Tibial nerve (tissue), 4 donors: Measurements from ENCODE around the gene LARP4B. TPM values are rescaled to one million over a fixed set of nuclear protein-coding genes. Genes with fewer than 3 reads are reported as not detected.

Experiments
- DNase-seq, 2 donors: peaks; one replicate each; pipeline ENCODE4 v3.0.0-alpha.2; 2019; ENCODE audit warnings: low spot score in 2 of 2
- H3K27ac ChIP-seq, 4 donors: fragments of 200-600 bp; sonication (generic) in 3 of 4; one replicate each; pipeline ENCODE4 v1.5.1; 2017 to 2019; ENCODE audit warnings: mild to moderate bottlenecking in 1 of 4
- H3K27me3 ChIP-seq, 2 donors: fragments of 200-600 bp; sonication (generic) in 1 of 2; one replicate each; pipeline versions ENCODE4 v1.5.1 to v1.6.0; 2017 to 2019
- H3K36me3 ChIP-seq, 3 donors: fragments of 200-600 bp; sonication (generic); one replicate each; pipeline ENCODE4 v1.5.1; 2018 to 2019
- H3K4me1 ChIP-seq, 4 donors: fragments of 200-600 bp; sonication (generic) in 3 of 4; one replicate each; pipeline ENCODE4 v1.5.1; 2017 to 2019
- H3K4me3 ChIP-seq, 4 donors: fragments of 200-600 bp; sonication (generic) in 3 of 4; one replicate each; pipeline ENCODE4 v1.5.1; 2017 to 2019; ENCODE audit warnings: mild to moderate bottlenecking in 1 of 4, moderate library complexity in 1 of 4
- H3K9me3 ChIP-seq, 4 donors: fragments of 200-600 bp; sonication (generic) in 3 of 4; one replicate each; pipeline ENCODE4 v1.5.1; 2017 to 2019
- CTCF ChIP-seq, 5 experiments: fragments of 200-600 bp in 3 of 5; fragments of 450-650 bp in 2 of 5; sonication (generic) in 3 of 5; IDR thresholded peaks; one replicate each; pipeline ENCODE4 v1.5.1; 2016 to 2019; ENCODE audit warnings: antibody characterized with exemption in 5 of 5, mild to moderate bottlenecking in 3 of 5, moderate library complexity in 2 of 5
- EP300 ChIP-seq, 2 donors: sonication (generic); formaldehyde crosslinking; IDR thresholded peaks; one replicate each; pipeline ENCODE4 v1.6.1; 2017; ENCODE audit warnings: antibody characterized with exemption in 2 of 2, mild to moderate bottlenecking in 1 of 2
- POLR2A ChIP-seq, 2 donors: fragments of 450-650 bp; IDR thresholded peaks; one replicate each; pipeline ENCODE4 v1.6.1; 2017; ENCODE audit warnings: antibody characterized with exemption in 2 of 2, mild to moderate bottlenecking in 2 of 2, moderate library complexity in 2 of 2
- WGBS, 2 donors: methylation state at CpG; one replicate each; pipeline ENCODE4 v1.1.5; 2018; 5-methylcytosine and 5-hydroxymethylcytosine counted together
- total RNA-seq, 4 donors: library from RNA; depleted of rRNA; stranded (reverse); fragments of >200 nt; gene quantifications; one replicate each; pipeline ENCODE4 v1.1.0, GENCODE V29; 2016

Gene LARP4B
- total RNA-seq, 4 donors from 2014 or later: 50.2 to 64.7 (median 58.6) TPM

GRCh38 chr10:818526-819220, 112.8 kb downstream of the LARP4B start:
- H3K27ac ChIP-seq: peak overlapping the region in 2 of 4 donors; percentile 2 to 9
- no peaks in the 10 kb centered on the region for H3K9me3 ChIP-seq
- WGBS, 2 donors: 83 to 90% methylated on average over 9 of the region's 9 CpGs
- no peaks in the 10 kb centered on the region for H3K27me3 ChIP-seq
- DNase-seq: no peak
- H3K36me3 ChIP-seq: peaks cover 0 to 97% (median 9%) of the 10 kb centered on the region in 3 donors
- peaks cover 0 to 27% (median 0%) of the 10 kb centered on the region in 4 donors for H3K4me1 ChIP-seq
- H3K4me3 ChIP-seq: no peak overlapping the region
- no peak for TF ChIP-seq EP300 (IDR thresholded peaks at IDR 0.05)
- no peak for TF ChIP-seq CTCF (IDR thresholded peaks at IDR 0.05)
- no peak for TF ChIP-seq POLR2A (IDR thresholded peaks at IDR 0.05)

- WGBS, 2 donors: 80 to 84% methylated on average over 2 of the region's 2 CpGs
- no peak overlapping the region for H3K4me3 ChIP-seq
- H3K36me3 ChIP-seq: peaks cover 0 to 96% (median 10%) of the 10 kb centered on the region in 3 donors
- TF ChIP-seq EP300 (IDR thresholded peaks at IDR 0.05): no peak
- H3K27me3 ChIP-seq: no peaks in the 10 kb centered on the region
- H3K4me1 ChIP-seq: peaks cover 0 to 27% (median 0%) of the 10 kb centered on the region in 4 donors
- no peak for DNase-seq
- H3K9me3 ChIP-seq: no peaks in the 10 kb centered on the region
- H3K27ac ChIP-seq: no peak overlapping the region
Observed at GRCh38 chr10:818010-818409, 113.5 kb downstream of the LARP4B start.

GRCh38 chr10:817371-817770, 114.1 kb downstream of the LARP4B start:
- Histone ChIP-seq H3K36me3 (peaks cover 0 to 96% (median 16%) of the 10 kb centered on the region in 3 donors), H3K9me3 (no peaks in the 10 kb centered on the region), H3K4me3 (no peak overlapping the region), H3K4me1 (peaks cover 0 to 27% (median 0%) of the 10 kb centered on the region in 4 donors), H3K27me3 (no peaks in the 10 kb centered on the region), H3K27ac (no peak overlapping the region)
- 57 to 61% methylated on average over 6 of the region's 6 CpGs for WGBS, 2 donors
- TF ChIP-seq CTCF (IDR thresholded peaks at IDR 0.05) (no peak), POLR2A (IDR thresholded peaks at IDR 0.05) (no peak), EP300 (IDR thresholded peaks at IDR 0.05) (no peak)
- no peak for DNase-seq

- no peak overlapping the region for H3K27ac ChIP-seq
- no peak for DNase-seq
- no peaks in the 10 kb centered on the region for H3K27me3 ChIP-seq
- peaks cover 0 to 96% (median 20%) of the 10 kb centered on the region in 3 donors for H3K36me3 ChIP-seq
- H3K9me3 ChIP-seq: no peaks in the 10 kb centered on the region
- TF ChIP-seq CTCF (IDR thresholded peaks at IDR 0.05) (no peak), EP300 (IDR thresholded peaks at IDR 0.05) (no peak), POLR2A (IDR thresholded peaks at IDR 0.05) (no peak)
- H3K4me1 ChIP-seq: peaks cover 0 to 26% (median 0%) of the 10 kb centered on the region in 4 donors
- H3K4me3 ChIP-seq: no peak overlapping the region
- WGBS, 2 donors: 83 to 91% methylated on average over 9 to 10 of the region's 10 CpGs
Observed at GRCh38 chr10:816958-817357, 114.5 kb downstream of the LARP4B start.

GRCh38 chr10:816091-816477, 115.4 kb downstream of the LARP4B start:
- peaks cover 0 to 98% (median 23%) of the 10 kb centered on the region in 3 donors for H3K36me3 ChIP-seq
- no peaks in the 10 kb centered on the region for H3K27me3 ChIP-seq
- H3K9me3 ChIP-seq: no peaks in the 10 kb centered on the region
- DNase-seq: no peak
- H3K4me3 ChIP-seq: no peak overlapping the region
- WGBS, 2 donors: 93 to 94% methylated on average over 6 of the region's 6 CpGs
- H3K4me1 ChIP-seq: peaks cover 0 to 23% (median 0%) of the 10 kb centered on the region in 4 donors
- no peak overlapping the region for H3K27ac ChIP-seq
- TF ChIP-seq POLR2A (IDR thresholded peaks at IDR 0.05) (no peak), EP300 (IDR thresholded peaks at IDR 0.05) (no peak), CTCF (IDR thresholded peaks at IDR 0.05) (no peak)
